ENCODE data around the gene GLIPR1L2. TPM values are rescaled to one million over a fixed set of nuclear protein-coding genes. Genes with fewer than 3 reads are reported as not detected.

The GLIPR1L2 gene
- 0.29 TPM in 1 of 2 replicates, not detected in the other for total RNA-seq

DNA sequence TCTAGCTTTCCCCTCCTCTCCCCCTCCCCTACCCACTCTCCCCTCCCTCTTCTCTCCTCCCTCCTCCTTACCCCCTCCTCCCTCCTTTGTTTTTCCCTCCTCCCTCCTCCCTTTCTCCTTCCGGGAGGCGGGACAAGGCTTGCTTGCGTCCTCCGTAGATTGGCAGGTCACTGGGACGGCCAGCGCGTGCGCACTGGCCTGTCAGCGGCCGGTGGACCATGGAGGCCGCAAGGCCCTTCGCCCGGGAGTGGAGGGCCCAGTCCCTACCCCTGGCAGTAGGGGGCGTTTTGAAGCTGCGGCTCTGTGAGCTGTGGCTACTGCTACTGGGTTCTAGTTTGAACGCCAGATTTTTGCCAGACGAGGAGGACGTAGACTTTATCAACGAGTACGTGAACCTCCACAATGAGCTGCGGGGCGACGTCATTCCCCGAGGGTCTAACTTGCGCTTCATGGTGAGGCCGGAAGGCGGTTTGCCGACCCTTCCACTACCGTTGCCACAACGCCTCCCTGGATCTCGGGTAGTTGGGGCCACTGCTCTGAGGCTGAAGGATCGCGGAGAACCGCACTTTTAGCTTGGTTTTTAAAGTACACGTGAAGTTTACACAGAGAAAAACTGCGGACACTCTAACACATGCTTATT lies at the start of gene GLIPR1L2:
GLIPR1L2 (plus strand) TSS at position 191 of the 640 bp plus-strand sequence; CDS start at position 219, 28 bp downstream.

DNA sequence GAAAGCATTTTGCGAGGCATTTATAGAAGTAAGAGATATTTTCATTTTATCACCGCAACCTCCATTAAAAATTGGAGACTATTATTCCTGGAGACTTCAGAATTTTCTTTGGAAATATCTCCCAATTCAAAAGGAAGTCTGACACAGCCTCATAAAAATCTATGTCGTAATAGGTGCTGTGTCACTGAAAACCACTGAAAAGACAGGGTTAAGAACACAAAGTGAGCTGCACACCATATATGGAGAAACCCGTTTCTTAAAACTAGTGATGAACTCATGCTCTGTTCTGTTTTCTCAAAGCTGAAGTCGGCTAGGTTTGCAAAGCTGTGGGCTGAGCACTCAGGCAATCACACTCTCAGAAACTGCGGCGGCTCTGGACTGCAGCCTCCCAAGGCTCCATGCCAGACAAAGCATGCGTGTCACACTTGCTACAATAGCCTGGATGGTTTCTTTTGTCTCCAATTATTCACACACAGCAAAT lies 89.6 kb downstream of the GLIPR1L2 start, which contains the start of gene GLIPR1:
GLIPR1 (plus strand) TSS at position 287 of the 481 bp plus-strand sequence; CDS start at position 413, 126 bp downstream.

Other genes with a start within 250 kb of the GLIPR1L2 start
- gene KCNC2, start 181.2 kb upstream of the GLIPR1L2 start, total RNA-seq, result not detected in 2 replicates
- gene CAPS2, start 60.8 kb upstream of the GLIPR1L2 start, total RNA-seq, result 1.8 and 2.4 TPM in 2 replicates
- not detected in 2 replicates for gene GLIPR1L1, start 56.4 kb upstream of the GLIPR1L2 start, total RNA-seq
- gene GLIPR1, start 89.7 kb downstream of the GLIPR1L2 start, total RNA-seq, result 29.5 and 150 TPM in 2 replicates
- 31.1 and 48.5 TPM in 2 replicates for gene KRR1, start 120.5 kb downstream of the GLIPR1L2 start, total RNA-seq